Measurements from ENCODE around the gene UCP3. TPM values are rescaled to one million over a fixed set of nuclear protein-coding genes. Genes with fewer than 3 reads are reported as not detected.
A peak's percentile ranks its signal among the peaks of the same experiment; 100 is the strongest.

UCP3 gene
- total and polyA plus RNA-seq, 2 donors (not counting 1 experiment from before 2014, with no cell fraction given) = 8.9 to 11.0 TPM

DNA sequence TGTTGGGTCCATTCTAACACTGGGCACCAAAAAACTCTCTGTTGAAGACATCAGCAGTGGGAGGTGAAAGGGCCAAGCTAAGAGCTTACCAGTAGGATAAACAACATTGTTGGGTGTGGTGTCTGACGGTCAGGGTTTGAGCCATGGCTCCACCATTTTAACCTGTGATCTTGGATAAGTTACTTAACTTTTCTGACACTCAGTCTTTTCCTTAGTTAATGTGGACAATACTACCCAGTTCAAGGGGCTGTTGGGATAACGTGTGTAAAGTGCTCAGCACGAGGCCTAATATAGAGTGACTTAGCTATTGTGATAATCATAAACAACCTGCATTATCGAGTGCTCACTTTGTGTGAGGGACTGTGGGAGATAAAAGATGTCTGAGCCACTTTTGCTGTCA is 6.1 kb downstream of the UCP3 start:
- H3K27me3 Mint-ChIP-seq = no peaks in the 10 kb centered on the region
- TF ChIP-seq EZH2 (IDR thresholded peaks at IDR 0.05; ENCODE audit: borderline replicate concordance, insufficient read depth, low read depth, low read length, poor library complexity, severe bottlenecking) = no peak
- TF ChIP-seq, protein P1, sequence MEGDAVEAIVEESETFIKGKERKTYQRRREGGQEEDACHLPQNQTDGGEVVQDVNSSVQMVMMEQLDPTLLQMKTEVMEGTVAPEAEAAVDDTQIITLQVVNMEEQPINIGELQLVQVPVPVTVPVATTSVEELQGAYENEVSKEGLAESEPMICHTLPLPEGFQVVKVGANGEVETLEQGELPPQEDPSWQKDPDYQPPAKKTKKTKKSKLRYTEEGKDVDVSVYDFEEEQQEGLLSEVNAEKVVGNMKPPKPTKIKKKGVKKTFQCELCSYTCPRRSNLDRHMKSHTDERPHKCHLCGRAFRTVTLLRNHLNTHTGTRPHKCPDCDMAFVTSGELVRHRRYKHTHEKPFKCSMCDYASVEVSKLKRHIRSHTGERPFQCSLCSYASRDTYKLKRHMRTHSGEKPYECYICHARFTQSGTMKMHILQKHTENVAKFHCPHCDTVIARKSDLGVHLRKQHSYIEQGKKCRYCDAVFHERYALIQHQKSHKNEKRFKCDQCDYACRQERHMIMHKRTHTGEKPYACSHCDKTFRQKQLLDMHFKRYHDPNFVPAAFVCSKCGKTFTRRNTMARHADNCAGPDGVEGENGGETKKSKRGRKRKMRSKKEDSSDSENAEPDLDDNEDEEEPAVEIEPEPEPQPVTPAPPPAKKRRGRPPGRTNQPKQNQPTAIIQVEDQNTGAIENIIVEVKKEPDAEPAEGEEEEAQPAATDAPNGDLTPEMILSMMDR (IDR thresholded peaks at IDR 0.05) = no peak
- ATAC-seq (ENCODE audit: low read depth) = no peak
- ChIA-PET POLR2A (interaction anchor here (1.3 kb wide), 1 partner anchor 29 kb away, joined by 3 read pairs; no protein-coding TSS in a partner anchor), CTCF (interaction anchor here (0.9 to 1.9 kb wide), 5 partner anchors 9 to 29 kb away, joined by 3 to 6 read pairs (median 5); no protein-coding TSS in a partner anchor)
- peaks cover 36 to 41% of the 10 kb centered on the region in 2 donors for H3K4me1 ChIP-seq (ENCODE audit: control insufficient read depth in 2 of 2, insufficient read depth in 2 of 2, low read length in 2 of 2)
- no peak overlapping the region for H3K4me2 ChIP-seq (replicated peaks; ENCODE audit: low read depth, low read length, poor library complexity, severe bottlenecking)
- H3K9me3 Mint-ChIP-seq (ENCODE audit: insufficient read depth) = no peaks in the 10 kb centered on the region
- peak overlapping the region; percentile 39 for H3K27ac Mint-ChIP-seq
- WGBS (ENCODE audit: insufficient coverage) = no CpG with 5 or more reads among the region's 4 CpGs
- intact Hi-C loops (cut with micrococcal nuclease) = no loop called here
- no peak overlapping the region for H3K4me3 ChIP-seq (ENCODE audit: control extremely low read depth in 1 of 5, extremely low read depth in 1 of 5, insufficient read depth in 1 of 5, low read depth in 2 of 5, low read length in 4 of 5)
- no peak overlapping the region for H3K4me3 Mint-ChIP-seq
- no peak for DNase-seq
- H3K79me2 ChIP-seq (ENCODE audit: control insufficient read depth, insufficient read depth, low read length) = no peaks in the 10 kb centered on the region
- H3K9ac ChIP-seq (ENCODE audit: low read length) = no peak overlapping the region
- H3K9me3 ChIP-seq (ENCODE audit: control extremely low read depth in 1 of 3, control insufficient read depth in 2 of 3, insufficient read depth in 1 of 3, low read length in 2 of 3) = no peaks in the 10 kb centered on the region
- H4K20me1 ChIP-seq (ENCODE audit: control insufficient read depth, insufficient read depth, low read length, poor library complexity, severe bottlenecking) = no peaks in the 10 kb centered on the region
- H3K27ac ChIP-seq (ENCODE audit: low read length in 2 of 2) = no peak overlapping the region
- H3K27me3 ChIP-seq (replicated peaks in 1 of 4; ENCODE audit: control extremely low read depth in 1 of 4, control insufficient read depth in 3 of 4, insufficient read depth in 4 of 4, low read length in 3 of 4) = no peaks in the 10 kb centered on the region
- H2AFZ ChIP-seq (ENCODE audit: insufficient read depth, low read depth, low read length, poor library complexity, severe bottlenecking) = no peak overlapping the region
- peaks cover 0 to 14% of the 10 kb centered on the region in 2 experiments for H3K36me3 ChIP-seq (replicated peaks in 1 of 2; ENCODE audit: control extremely low read depth in 1 of 2, control insufficient read depth in 1 of 2, extremely low read depth in 1 of 2, insufficient read depth in 2 of 2, low read length in 1 of 2)
- peaks cover 55% of the 10 kb centered on the region for H3K4me1 Mint-ChIP-seq

DNA sequence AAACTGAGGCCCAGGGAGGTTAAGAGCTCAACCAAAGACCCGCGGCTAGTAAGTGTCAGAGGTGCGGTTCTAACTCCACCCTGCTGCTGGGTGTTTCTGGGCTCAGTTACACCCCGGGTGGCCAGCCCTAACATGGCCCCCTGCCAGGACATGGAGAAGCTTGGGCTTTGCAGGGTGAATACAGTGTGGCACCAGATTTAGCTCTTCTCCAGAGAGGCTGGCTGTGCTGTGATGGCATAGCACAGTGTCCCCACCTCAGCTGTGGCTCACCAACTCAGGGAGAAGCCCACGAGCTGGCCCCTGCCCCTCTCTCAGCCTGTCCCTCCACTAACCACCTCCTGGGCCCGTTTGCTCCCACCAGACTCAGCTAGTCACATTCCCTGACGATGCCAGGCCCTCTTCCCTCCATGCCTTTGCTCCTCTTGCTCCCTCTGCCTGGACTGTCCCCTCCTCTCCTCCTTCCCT is 7.0 kb downstream of the UCP3 start:
- POLR2A ChIA-PET = interaction anchor here (1.1 to 4.3 kb wide), 5 partner anchors 9 to 28 kb away, joined by 3 to 14 read pairs (median 4); partner anchors contain the start of gene UCP2
- H3K4me3 Mint-ChIP-seq = no peak overlapping the region
- no peak for ATAC-seq (ENCODE audit: low read depth)
- Histone ChIP-seq H3K27ac (ENCODE audit: low read length in 2 of 2) (no peak overlapping the region), H3K4me1 (ENCODE audit: control insufficient read depth in 2 of 2, insufficient read depth in 2 of 2, low read length in 2 of 2) (peaks cover 46 to 50% of the 10 kb centered on the region in 2 donors), H3K36me3 (replicated peaks in 1 of 2; ENCODE audit: control extremely low read depth in 1 of 2, control insufficient read depth in 1 of 2, extremely low read depth in 1 of 2, insufficient read depth in 2 of 2, low read length in 1 of 2) (peaks cover 0 to 14% of the 10 kb centered on the region in 2 experiments), H4K20me1 (ENCODE audit: control insufficient read depth, insufficient read depth, low read length, poor library complexity, severe bottlenecking) (no peaks in the 10 kb centered on the region), H3K4me2 (replicated peaks; ENCODE audit: low read depth, low read length, poor library complexity, severe bottlenecking) (no peak overlapping the region), H3K4me3 (ENCODE audit: control extremely low read depth in 1 of 5, extremely low read depth in 1 of 5, insufficient read depth in 1 of 5, low read depth in 2 of 5, low read length in 4 of 5) (no peak overlapping the region), H2AFZ (ENCODE audit: insufficient read depth, low read depth, low read length, poor library complexity, severe bottlenecking) (no peak overlapping the region), H3K27me3 (replicated peaks in 1 of 4; ENCODE audit: control extremely low read depth in 1 of 4, control insufficient read depth in 3 of 4, insufficient read depth in 4 of 4, low read length in 3 of 4) (no peaks in the 10 kb centered on the region), H3K79me2 (ENCODE audit: control insufficient read depth, insufficient read depth, low read length) (no peaks in the 10 kb centered on the region), H3K9ac (ENCODE audit: low read length) (no peak overlapping the region), H3K9me3 (ENCODE audit: control extremely low read depth in 1 of 3, control insufficient read depth in 2 of 3, insufficient read depth in 1 of 3, low read length in 2 of 3) (no peaks in the 10 kb centered on the region)
- H3K27me3 Mint-ChIP-seq = no peaks in the 10 kb centered on the region
- CTCF ChIA-PET = interaction anchor here (0.7 to 1.9 kb wide), 4 partner anchors 10 to 30 kb away, joined by 3 to 6 read pairs (median 4); no protein-coding TSS in a partner anchor
- H3K9me3 Mint-ChIP-seq (ENCODE audit: insufficient read depth) = no peaks in the 10 kb centered on the region
- WGBS (ENCODE audit: insufficient coverage) = 92% methylated on average over 5 of the region's 7 CpGs
- peaks cover 64% of the 10 kb centered on the region for H3K4me1 Mint-ChIP-seq
- no peak overlapping the region for H3K27ac Mint-ChIP-seq
- DNase-seq = no peak
- intact Hi-C loops (cut with micrococcal nuclease) = no loop called here
- TF ChIP-seq, protein P1 (IDR thresholded peaks at IDR 0.05) = no peak
- no peak for TF ChIP-seq EZH2 (IDR thresholded peaks at IDR 0.05; ENCODE audit: borderline replicate concordance, insufficient read depth, low read depth, low read length, poor library complexity, severe bottlenecking)

All from B cell (primary cell).